Stimulated activated CD4-positive, alpha-beta T cell treated with anti-CD3 and anti-CD28 coated beads, Interleukin-12 subunit alpha, Interleukin-12 subunit beta, amount 100 ng/mL, for 4 hours (primary cell): Measurements from ENCODE around the gene SPATS2L.

Experiments
- DNase-seq: peaks from one replicate; pipeline ENCODE4 v3.0.0-alpha.2; 2020

The SPATS2L gene

DNA sequence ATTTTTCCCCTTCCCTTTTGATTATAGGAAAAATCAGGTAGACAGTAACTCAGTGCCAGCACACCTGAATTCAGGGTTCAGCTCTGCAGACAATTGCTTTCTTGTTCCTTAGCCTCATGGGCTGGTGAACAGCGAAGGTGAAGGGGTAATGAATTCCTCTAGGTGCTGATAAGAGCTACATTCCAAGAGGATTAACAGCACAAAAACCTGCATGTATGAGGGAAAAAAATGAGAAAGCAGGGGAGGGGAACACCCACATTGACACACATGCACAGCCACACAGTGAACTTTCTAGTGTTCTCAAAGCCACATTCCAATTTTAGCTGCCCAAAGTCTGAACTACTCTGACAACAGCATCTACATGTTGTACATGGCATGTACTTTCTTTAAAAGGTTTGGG lies 46.1 kb downstream of the SPATS2L start:
- DNase-seq = no peak

DNA sequence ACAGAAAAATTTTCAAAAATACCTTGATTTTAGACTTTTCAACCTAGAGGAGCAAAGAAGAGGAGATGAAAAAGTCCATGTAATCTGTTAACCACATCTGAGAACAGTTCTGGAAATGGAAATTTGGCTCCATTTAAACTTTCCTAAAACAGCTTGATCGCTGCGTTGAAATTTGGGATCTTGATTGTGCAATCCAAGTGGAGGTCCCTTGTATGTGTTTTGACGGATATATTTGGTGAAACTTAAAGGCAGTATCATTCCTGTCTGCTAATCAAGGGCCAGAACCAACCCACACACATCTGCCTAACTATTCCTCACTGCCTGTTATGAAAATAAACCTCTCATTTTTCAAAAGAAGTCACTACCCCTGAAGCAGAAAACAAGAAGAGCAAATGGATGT lies 46.6 kb downstream of the SPATS2L start:
- DNase-seq = no peak

DNA sequence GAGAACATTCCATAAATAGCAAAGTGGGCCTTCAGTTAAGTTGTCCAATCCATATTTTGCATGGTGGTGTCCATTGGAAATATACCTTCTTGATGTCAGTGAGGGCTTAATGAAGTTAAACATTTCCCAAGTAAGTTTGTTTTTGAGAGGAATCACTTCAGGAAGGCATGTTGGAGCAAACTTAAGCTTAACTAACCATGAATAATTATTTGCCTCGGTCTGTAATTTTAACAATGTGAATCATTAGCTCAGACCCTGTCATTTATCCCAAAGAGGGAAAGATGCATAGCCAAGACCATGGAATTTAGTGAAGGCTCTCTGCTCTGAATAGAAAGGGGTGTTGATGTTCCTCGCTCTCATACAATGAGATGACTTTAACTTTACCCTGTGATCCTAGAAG lies 47.4 kb downstream of the SPATS2L start:
- DNase-seq = no peak

DNA sequence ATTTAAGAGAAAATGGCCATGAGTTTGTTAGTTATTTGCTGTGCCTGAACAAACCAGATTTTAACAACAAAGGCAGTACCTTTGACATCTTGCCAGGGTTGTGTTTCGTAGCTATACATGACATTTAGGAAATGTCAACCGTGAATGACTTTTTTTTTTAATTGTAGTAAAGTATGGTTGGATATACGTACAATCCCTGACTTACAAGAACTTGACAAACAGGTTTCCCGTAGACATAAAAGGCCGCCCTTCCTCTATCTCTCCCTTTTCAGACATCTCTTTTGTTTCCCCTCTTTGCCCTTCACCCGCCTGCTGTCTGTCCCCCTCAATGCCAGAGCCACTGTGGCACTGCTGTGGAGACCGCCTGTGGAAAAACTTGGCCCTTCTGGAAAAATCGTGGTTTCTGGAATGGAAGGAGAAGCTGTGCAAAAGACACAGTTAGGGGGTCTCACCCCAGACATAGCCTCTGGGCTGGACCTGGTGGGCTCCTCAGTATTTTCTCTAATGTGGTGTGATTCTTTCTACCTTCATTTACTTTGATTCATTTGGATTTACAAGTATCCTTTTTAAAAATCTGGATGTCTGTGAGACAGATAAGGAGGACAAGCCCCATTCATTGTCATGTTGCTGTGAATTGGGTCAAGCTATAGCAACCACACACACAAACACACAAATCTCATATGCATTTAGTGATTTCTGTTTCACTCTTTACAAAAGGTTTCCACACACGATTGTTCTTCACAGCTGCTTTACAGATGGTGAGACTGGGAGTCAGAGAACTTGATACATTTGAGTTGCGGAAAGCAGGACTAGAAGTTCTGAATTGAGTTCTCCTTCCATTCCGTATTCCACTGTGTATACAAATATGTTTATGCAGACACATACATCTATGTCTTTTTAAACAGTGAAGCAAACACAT lies 48.6 kb downstream of the SPATS2L start:
- no peak for DNase-seq

DNA sequence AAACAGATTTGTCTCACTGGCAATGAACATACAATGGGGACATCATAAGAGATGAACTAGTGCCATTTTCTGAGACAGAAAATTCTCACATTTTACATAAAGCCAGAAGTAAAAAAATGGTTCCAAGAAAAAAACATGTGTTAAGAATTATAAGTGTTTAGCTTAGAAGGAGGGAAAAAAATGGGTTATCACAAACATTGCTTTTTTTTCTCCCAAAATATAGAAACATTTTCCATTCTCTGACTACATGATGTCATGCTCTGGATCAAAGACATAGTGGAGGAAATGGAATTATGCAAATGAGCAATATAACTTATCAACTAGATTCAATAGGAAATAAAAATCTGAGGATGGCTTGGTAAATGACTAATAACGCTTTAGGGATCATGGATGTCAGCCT lies 49.8 kb downstream of the SPATS2L start:
- DNase-seq = no peak

DNA sequence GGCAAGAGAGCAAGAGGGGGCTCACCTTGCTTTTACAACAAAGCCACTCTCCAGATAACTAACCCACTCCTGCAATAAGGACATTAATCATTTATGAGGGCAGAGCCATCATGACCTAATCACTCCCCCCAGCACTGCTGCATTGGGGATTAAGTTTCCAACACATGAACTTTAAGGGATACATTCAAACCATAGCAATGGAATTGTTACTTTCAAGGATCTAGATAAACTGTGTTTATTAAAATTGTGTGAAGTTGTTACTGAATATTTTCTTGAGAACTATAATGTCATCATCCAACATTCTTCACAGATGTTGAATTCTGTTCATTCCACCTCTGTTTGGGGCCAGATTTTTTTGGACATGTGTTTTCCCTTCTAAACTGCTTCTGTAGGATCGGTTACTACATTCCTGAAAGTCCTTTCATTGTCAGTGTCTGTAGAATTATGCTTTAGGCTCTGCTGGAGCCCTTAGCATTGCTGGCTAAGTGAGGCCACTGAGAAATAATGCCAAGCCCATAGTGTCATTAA lies 50.4 kb downstream of the SPATS2L start:
- DNase-seq = no peak

DNA sequence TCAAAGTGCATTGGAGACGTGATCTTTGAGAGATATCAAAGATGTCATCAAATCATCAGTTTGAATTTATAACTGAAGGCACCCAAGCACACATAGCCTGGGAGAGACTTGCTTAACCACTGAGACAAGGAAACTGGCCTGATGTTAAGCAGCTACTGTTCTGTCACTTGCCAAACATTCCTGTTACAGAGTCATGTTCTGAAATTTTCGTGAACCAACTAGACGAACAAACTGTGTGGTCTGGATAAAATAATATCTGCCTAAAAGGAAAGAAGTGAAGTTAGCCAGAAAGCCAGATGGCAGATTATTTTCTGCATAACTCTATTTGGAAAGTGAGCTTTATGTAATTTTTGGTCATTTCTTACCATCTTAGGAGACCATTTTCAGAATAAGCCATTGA lies 51.4 kb downstream of the SPATS2L start:
- DNase-seq = no peak

DNA sequence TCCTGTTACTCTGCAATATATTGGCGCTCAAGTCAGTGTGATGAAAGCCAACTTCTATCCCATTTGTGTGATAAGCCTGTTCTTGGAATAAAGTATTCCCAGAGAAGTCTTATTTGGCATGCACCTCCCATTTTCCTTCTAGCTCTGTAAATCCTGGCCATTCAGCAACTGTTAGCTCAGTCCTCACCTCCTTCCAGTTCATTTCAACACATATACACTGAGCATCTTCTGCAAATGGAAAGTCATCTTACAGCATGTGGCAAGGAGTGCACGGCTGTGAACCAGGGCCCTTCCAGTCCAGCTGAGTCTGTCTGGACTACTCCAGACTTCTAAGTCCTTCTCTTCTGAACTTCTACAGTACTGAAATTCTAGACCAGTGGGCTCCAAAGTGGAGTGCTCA lies 53.1 kb downstream of the SPATS2L start:
- DNase-seq = no peak

DNA sequence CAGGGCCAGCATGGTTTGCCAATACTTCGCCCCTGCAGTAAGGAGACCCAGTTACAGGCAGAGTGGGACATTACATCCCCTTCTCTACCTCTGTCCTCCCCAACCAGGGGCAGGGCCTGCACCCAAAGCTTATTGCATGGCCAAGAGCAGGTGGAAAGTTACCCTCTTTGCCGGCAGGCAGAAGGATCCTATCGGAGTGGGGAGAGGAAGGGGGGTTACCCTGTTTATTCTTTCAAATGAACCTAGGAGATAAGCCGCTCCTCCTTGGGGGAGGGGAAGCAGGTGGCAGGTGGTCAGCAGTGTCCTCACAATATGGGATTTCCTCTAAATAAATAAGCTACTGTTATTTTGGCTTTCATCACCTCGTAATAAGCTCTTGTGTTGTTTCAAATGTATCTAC lies 53.9 kb downstream of the SPATS2L start:
- DNase-seq = no peak

DNA sequence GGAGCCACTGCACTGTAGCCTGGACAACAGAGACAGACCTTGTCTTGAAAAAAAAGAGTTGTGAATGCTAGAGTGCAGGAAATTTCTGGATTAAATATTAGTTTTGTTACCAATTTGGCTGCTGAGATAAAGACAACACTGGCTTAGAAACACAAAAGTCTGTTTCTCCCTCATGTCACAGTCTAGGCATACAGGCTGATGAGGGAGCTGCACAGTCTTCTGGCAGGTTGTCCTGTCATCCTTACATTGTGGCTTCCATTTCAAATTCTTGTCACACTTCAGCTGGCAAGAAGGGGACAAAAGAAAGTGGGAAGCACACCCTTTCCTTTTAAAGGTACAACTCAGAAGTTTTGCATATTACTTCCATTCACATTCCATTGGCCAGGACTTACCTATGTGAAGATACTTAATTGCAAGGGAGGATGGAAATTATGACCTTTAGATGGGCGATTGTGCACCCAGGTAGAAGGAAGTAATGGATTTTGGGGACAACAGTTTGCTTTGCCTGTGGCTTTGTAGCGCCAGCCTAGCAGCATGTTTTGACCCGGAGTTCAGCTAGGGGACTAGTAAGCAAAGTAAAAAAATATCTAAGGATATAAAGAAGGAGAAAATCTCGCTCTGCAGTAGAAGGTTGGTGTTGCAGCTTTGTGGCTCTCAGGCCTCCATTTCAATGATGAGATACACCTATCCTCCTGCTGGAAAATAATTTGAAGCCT lies 55.9 kb downstream of the SPATS2L start:
- no peak for DNase-seq

DNA sequence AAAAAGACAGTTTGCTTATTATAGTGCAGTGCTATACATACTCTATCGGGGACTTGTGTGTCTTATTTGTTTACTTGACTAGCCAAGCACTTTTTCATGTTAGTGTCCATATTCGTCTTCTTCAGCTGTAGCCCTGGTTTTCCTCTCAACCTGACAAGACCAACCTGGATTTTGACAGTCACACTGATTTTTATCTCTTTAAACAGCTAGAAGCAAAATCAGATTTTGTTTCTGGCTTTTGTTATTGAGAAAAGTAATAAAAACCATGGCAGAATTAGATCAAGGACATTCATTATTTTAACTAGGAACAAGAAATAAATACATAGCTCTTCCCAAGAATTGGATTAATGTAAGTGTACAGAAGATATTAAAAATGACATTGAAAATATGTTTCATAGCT lies 56.8 kb downstream of the SPATS2L start:
- DNase-seq = no peak

DNA sequence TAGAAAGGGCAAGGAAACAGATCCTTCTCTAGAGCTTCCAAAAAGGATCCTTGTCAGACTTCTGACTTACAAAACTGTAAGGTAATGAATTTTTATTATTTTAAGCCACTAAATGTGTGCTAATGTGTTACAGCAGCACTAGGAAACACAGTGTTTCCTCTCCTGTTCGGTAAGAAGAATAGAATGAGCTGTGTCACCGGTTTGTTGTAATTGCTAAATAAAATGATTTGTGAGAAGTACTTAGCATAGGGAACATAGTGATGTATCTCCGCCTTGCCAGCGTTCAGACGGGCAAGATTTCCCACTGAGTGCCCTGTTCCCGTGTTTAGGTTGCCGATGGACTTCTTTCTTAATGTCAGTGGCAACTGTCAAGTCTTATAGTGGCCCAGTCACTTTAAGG lies 57.6 kb downstream of the SPATS2L start:
- DNase-seq = no peak

DNA sequence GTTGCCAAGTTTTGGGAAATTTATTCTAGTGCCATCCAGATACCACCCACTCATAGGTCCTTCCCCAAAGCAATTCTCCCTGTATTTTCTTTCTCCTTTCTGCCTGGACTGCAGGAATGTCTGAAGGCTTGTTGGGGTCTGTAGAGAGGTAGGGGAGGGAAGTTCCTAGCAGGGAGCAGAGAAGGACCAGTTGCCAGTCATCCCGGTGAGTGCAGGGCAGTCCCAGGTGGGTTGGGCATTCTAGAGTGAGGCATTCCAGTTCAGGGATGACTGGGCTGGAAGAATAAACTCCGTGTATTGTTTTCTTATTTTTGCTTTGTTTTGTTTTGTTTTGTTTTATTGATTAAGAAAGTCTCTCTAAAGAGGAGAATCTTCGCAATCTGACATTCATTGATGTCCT lies 58.1 kb downstream of the SPATS2L start:
- no peak for DNase-seq

DNA sequence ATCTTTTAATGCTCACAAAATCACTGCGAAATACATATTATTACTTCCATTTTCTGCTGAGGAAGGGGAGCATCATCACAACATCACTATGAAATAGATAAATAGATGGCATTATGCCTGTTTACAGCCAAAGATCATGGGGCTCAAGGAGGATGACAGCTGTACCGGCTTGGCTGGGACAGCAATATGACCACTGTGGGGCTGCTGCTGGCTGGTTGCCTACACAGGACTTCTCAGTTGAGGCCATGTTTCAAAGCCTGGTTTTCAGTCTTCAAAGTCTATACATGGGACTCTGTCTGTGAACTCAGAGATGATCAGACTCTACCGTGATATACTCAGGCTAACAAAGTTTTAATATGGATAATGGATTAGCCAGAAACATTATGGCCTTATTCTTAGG lies 58.7 kb downstream of the SPATS2L start:
- DNase-seq = no peak

DNA sequence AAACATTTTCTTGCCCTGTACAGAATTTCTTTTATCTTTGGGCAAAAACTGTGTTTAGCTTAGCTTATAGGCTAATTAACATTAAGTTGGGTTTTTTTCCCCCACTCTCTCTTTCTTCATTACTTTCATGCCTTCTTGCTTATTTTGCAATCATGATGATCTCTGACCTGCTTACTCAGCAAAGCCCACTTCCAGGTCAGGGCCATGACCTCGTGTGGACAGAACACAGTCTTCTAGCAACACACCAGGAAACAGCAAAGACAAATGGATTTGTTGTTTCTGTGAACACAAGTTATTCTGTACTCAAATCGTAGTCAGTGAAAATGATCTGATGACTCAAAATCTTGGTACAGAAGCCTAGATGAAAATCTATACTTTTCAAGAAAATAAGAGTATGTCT lies 60.7 kb downstream of the SPATS2L start:
- DNase-seq = no peak

DNA sequence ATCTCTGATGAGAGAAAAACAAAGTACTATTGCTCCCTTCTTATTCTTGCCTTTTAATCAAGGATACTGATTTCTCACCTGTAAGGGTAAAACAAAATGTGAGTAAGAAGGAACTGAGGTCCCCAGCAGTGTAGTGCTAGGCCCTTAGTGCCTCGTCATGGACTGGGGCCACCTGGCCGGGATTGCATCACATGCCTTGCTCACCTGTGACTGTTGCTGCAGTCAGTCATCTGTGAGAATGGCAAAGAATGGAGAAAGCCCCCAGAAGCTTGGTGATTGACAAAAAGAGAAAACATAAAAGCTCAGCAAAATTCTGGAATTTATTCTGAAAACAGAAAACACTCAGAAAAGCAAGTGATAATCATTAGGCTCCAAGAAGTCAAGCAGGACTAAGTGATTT lies 63.4 kb downstream of the SPATS2L start:
- DNase-seq = no peak

DNA sequence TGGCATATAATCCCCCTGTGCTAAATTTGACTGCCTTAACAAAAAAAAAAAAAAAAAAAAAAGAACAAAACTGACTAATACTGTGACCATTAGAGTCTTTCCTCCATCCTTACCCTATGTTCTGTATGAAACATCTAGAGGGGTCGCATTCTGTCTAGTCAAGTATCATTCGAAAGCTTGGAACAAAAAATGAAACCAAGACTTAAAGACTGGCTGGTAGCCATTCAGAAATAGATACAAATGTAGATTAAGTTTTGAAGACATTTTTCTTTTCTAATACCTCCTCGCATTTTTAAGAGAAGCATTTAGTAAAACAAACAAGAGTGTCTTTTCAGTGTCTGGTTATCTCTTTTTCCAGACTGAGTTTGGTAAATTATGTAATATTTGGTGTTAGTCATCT lies 66.7 kb downstream of the SPATS2L start:
- DNase-seq = no peak

DNA sequence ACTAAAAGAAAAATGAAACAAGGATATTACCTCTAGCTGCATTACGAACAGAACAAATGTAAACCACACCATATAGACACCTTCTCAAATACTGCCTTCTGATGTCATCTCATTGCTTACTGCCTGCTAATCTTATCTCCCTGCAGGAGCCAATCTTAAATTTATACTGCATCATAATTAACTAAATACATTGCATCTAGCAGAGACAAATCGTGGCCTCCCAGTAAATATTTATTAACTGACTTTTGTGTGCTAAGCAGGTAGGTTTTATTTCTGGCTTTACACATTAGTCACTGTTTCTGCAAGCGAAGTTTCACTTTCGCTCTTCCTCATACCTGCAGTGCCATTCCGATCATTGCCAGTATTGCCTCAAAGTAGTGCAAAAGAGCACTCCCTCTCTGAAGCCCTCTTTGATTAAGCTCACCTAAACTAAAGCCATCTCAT lies 67.5 kb downstream of the SPATS2L start:
- DNase-seq = no peak

DNA sequence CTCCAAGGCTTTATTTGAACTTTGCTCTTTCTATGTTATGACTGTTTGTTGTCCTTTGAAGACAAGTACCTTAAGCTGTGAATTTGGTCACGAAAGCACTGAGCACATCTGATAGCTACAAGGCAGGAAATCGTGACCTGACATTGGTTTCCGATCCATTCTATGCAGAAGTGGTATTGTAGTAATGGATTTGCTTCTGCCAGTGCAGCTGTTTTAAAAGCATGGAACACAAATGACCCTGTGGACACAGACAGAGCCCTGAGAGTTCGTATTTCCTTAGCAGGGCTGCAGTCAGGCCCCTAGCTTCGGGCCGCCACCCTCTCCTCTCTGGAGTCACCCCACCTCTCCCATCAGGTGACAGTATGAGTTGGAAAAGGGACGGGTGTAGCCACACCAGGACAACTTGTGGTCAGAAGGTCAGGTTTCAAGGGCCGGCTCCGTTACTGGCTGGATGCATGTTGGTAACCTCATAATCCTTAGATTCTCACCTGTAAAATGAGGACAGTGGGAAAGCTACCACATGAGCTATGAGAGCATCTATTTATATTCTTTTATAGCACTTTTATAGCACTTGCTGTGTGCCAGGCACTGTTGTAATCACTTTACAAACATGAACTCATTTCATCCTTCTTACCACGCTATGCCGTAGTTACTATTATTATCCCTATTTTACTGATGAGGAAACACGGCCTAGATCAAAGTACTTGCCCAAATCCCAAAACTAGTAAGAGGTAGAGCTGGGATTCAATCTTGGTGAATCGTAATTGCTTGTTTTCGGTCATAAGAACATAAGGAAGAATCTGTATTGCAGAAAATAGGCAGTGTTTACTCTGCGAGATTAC lies 70.2 kb downstream of the SPATS2L start:
- no peak for DNase-seq

DNA sequence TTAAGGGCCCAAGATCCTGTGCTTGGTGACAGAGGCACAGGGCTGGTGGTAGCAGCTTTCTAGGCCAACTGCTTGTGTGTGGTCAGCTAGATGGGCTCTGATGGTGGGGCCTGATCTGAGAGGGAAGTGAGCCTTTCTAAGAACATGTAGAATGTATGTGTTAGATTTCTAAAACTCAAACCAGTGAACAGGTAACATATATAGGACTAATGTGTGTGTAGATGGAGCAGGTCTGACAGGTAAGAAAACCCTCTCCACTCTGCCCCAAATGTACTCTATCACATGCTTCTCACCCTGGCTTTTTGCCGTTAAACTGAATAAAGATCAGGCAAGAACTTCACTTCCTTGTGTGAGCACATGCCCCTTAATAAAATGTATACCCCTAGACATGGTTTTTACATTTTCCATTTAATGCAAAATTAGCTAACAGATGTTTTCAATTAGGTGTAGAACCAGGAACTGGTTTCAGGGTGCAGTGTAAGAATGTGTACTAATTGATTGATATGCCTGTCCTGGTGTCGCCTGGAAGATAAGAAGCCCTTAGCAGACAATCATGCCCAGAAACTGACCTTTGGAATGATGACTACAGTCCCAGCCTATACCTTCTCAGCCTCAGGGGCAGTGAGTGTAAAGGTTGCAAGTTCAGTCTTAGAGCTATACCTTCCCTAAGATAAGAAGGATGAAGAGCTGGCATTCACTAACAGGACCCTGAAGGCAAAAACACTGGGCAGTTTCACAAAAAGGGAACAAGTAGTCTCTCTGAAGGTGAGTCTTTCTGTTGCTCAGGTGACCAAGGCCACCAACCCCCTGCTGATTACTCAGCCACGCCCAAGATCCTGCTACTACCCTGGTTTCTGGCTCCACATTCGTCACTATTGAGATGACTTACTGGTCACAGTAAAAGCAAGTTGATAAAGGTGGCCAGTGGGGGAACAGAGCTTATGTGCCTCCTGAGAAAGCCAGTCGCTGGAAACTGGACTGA lies 71.2 kb downstream of the SPATS2L start:
- DNase-seq = no peak

DNA sequence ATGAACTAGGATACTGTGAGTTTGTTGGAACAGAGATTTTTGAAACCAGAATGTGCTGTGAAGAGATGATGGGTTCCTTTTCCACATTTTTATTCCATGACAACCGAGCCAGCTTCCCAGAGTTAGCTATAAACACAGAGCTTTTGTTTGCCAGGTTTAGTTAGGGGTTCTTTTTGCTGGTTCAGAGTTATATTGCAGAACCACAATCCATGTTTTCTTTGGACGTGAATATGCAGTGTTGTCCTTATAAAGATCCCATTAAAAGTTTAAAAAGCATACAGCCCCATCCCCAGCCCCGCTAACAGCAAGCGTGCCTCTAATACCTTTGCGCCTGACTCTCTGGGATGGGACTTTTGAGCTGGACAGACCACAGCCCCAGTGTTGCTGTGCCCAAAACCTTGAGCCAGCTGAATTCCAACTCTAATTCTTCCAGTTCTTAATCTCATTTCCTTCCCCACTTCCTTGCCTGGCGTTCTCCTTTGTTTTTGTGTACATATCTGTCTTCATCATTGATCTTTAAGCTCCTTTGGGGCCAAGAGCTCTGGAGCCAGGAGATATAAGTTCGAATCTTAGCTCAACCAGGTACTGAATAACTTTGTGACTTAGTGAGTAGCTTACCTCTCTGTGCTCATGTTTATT lies 72.3 kb downstream of the SPATS2L start:
- DNase-seq = no peak
